Measurements from ENCODE around the gene TH.

The TH gene

DNA sequence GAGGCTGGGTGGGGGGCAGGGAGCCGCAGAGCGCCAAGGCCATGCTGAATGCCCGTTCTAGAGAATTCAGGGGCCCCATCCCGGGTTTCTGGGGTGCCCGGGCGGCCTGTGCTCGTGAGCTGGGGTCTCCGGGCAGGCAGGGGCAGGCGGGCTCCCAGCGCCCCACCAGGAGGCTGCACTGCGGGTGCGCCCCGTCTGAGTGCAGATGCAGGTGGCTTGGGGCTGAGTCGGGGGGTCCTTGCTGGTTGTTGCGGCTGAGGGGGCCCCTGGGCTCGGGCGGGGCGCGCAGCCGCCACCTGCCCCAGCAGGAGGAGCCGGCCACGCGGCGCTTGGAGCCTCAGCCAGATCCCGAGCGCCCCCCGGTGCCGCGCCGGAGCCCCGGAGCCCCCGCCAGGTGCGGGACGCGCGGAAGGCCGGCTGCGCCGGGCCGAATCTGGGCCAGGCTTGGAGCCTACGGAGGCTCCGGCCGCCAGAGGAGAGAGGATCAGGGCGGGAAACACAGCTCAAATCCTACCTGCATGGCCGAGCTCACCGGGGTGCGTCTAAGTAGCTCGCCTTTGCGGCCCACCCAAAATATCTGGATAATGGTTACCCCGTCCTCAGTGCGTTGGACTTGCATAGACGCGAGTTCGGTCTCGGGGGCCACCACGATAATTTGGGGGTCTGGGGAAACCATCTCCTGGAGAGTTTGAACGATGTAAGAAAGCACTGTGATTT lies 31.8 kb downstream of the TH start:
- H3K9me3 ChIP-seq (replicated peaks; ENCODE audit: low read length): no peaks in the 10 kb centered on the region
- H3K4me2 ChIP-seq (ENCODE audit: low read length): peak overlapping the region; percentile 65
- H3K36me3 ChIP-seq (ENCODE audit: insufficient read depth, low read length): no peaks in the 10 kb centered on the region
- H3K4me3 ChIP-seq (ENCODE audit: low read length): peak overlapping the region; percentile 42
- H3K27me3 ChIP-seq (ENCODE audit: control insufficient read depth, insufficient read depth, low read length): peaks cover 34% of the 10 kb centered on the region
- peaks cover 42% of the 10 kb centered on the region for H3K4me1 ChIP-seq (ENCODE audit: control insufficient read depth, insufficient read depth, low read length)
- H3K9ac ChIP-seq (ENCODE audit: low read depth, low read length): no peak overlapping the region

DNA sequence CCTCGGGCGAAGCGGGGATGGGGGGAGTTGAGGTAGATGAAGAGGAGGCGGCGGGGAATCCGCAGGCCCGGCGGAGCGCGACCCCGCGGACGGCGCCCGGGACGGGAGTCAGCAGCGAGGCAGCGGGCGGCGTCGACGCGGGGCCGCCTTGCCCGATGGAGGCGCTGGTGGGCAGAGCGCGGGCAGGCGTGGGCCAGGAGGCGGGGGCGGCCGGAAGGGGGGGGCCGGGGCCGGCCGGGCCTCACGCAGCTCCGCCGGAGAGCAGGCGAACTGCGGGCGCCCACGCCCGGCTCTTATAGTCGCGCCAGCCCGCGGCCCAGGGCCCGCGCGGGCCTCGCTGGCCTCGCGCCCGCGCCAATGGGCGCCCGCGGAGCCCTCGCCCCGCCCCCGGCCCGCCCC lies 32.5 kb downstream of the TH start, which contains the start of gene IGF2:
TSS of gene IGF2 (minus strand) at position 267 of the 399 bp plus-strand sequence. CDS start 3,866 bp downstream, outside the sequence.
- Histone ChIP-seq H3K4me1 (ENCODE audit: control insufficient read depth, insufficient read depth, low read length) (peaks cover 38% of the 10 kb centered on the region), H3K4me3 (ENCODE audit: low read length) (peak within 1 kb of the TSS; percentile 72), H3K27me3 (ENCODE audit: control insufficient read depth, insufficient read depth, low read length) (peaks cover 28% of the 10 kb centered on the region), H3K36me3 (ENCODE audit: insufficient read depth, low read length) (no peaks in the 10 kb centered on the region), H3K9ac (ENCODE audit: low read depth, low read length) (peak within 1 kb of the TSS; percentile 75), H3K9me3 (replicated peaks; ENCODE audit: low read length) (no peaks in the 10 kb centered on the region), H3K4me2 (ENCODE audit: low read length) (peak within 1 kb of the TSS; percentile 83)

DNA sequence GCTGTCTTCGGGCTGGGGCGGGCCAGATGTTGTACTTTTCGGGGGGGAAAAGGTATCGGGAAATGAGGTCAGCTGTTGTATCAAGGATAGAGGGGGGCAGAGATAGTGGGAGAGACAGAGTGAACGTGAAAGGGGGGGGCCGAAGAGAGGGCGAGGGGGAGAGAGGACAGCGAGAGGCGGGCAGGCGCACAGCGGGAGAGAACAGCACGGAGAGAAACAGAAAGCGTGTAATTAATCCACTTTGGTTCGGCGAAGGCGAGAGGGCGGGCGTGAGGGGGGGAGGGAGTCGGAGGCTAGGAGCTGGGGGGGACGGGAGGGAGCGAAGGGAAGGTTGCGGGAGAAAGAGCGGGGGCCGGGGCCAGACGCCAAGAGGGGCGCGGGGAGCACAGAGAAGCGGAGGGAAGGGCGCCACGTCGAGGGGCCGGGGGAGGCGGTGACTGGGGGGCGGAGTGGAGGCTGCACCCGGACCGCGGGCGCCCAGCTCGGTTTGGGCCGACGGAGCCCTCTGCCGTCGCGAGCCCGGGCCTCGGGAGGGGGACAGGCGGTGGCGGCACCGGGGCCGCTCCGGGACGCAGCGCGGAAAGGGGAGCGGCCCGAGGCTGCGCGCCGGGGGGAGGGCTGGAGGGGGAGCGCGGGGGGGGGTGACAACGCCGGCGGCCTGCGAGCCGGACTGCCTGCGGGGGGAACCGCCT lies 33.0 kb downstream of the TH start:
- H3K4me3 ChIP-seq (ENCODE audit: low read length): peak overlapping the region; percentile 72
- H3K4me1 ChIP-seq (ENCODE audit: control insufficient read depth, insufficient read depth, low read length): peaks cover 32% of the 10 kb centered on the region
- H3K27me3 ChIP-seq (ENCODE audit: control insufficient read depth, insufficient read depth, low read length): peaks cover 26% of the 10 kb centered on the region
- H3K9me3 ChIP-seq (replicated peaks; ENCODE audit: low read length): no peaks in the 10 kb centered on the region
- peak overlapping the region; percentile 83 for H3K4me2 ChIP-seq (ENCODE audit: low read length)
- peak overlapping the region; percentile 75 for H3K9ac ChIP-seq (ENCODE audit: low read depth, low read length)
- peaks cover under 1% of the 10 kb centered on the region for H3K36me3 ChIP-seq (ENCODE audit: insufficient read depth, low read length)

DNA sequence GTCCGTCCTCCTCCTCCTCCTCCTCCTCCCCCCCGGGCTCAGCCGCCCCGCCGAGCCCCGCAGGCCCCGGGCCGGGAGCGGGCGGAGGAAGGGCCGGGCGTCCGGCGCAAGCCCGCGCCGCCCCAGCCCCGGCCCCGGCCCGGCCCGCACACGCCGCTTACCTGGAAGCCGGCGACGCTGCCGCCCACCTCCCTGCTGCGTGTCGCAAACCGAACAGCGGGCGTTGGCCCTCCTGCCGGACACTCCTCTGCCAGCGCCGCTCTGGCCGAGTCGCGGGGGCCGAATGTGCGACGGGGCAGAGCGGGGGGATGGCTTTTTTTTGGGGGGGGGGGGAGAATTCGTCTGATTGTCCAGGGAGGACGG lies 33.6 kb downstream of the TH start:
- H3K9ac ChIP-seq (ENCODE audit: low read depth, low read length): peak overlapping the region; percentile 75
- peak overlapping the region; percentile 72 for H3K4me3 ChIP-seq (ENCODE audit: low read length)
- peaks cover 5% of the 10 kb centered on the region for H3K36me3 ChIP-seq (ENCODE audit: insufficient read depth, low read length)
- peaks cover 29% of the 10 kb centered on the region for H3K4me1 ChIP-seq (ENCODE audit: control insufficient read depth, insufficient read depth, low read length)
- peaks cover 22% of the 10 kb centered on the region for H3K27me3 ChIP-seq (ENCODE audit: control insufficient read depth, insufficient read depth, low read length)
- peak overlapping the region; percentile 83 for H3K4me2 ChIP-seq (ENCODE audit: low read length)
- no peaks in the 10 kb centered on the region for H3K9me3 ChIP-seq (replicated peaks; ENCODE audit: low read length)

DNA sequence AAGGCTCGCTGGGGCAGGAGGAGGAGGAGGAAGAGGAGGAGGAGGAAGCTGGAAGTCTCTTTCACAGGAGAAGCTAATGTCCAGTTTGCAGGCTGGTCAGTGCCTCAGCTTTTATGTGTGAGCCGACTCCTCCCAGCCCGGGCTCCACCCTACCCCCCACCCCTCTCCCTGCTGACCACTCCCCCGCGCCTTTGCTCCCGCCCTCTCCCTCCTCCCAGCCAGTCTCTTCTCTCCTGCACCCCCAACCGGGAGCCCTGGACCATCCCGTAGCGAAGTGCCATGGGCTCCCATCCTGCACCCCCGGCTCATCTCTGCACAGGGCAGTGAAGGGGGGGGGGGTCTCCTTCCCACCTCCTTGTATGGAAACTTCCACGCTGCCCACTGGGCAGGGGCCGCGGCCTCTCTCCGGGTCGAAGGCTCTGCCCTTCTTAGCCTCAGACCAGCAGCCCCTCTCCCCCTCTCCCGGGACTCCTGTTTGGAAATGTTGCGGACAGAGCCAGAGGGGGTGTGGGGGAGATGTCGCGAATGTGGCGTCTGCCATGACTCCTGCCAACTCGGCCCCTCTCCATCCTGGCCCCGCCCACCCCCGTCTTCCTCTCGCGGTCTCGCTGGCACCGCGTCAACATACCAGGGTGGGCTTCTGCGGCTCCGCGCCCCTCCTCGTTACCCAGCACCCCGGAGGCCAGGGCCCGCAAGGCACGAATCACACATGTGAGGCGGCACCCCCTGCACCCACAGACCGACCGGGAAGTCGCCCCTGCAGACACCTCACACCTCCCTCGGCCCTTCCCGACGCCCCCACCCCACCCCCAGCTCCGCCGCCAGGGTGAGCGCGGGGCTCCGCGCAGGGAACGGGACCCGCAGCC lies 34.2 kb downstream of the TH start:
- peak overlapping the region; percentile 83 for H3K4me2 ChIP-seq (ENCODE audit: low read length)
- H3K4me3 ChIP-seq (ENCODE audit: low read length): peak overlapping the region; percentile 72
- no peaks in the 10 kb centered on the region for H3K9me3 ChIP-seq (replicated peaks; ENCODE audit: low read length)
- H3K4me1 ChIP-seq (ENCODE audit: control insufficient read depth, insufficient read depth, low read length): peaks cover 22% of the 10 kb centered on the region
- peak overlapping the region; percentile 75 for H3K9ac ChIP-seq (ENCODE audit: low read depth, low read length)
- H3K27me3 ChIP-seq (ENCODE audit: control insufficient read depth, insufficient read depth, low read length): peaks cover 22% of the 10 kb centered on the region
- peaks cover 5% of the 10 kb centered on the region for H3K36me3 ChIP-seq (ENCODE audit: insufficient read depth, low read length)

DNA sequence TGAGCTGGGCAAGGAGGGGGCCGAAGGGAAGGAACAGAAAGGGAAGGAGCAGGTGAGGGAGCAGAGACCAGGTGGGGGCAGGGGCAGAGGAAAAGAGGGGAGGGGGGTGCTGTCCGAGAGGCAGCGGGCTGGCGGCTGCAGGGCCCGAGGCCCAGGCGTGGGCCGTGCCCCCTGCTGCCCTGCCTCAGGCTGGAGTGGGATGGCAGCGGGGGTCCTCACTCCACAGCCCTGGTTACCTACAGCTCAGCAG lies 34.7 kb downstream of the TH start:
- Histone ChIP-seq H3K4me3 (ENCODE audit: low read length) (peak overlapping the region; percentile 72), H3K27me3 (ENCODE audit: control insufficient read depth, insufficient read depth, low read length) (peaks cover 22% of the 10 kb centered on the region), H3K4me1 (ENCODE audit: control insufficient read depth, insufficient read depth, low read length) (peaks cover 17% of the 10 kb centered on the region), H3K9me3 (replicated peaks; ENCODE audit: low read length) (no peaks in the 10 kb centered on the region), H3K4me2 (ENCODE audit: low read length) (peak overlapping the region; percentile 83), H3K36me3 (ENCODE audit: insufficient read depth, low read length) (peaks cover 5% of the 10 kb centered on the region), H3K9ac (ENCODE audit: low read depth, low read length) (peak overlapping the region; percentile 26)

DNA sequence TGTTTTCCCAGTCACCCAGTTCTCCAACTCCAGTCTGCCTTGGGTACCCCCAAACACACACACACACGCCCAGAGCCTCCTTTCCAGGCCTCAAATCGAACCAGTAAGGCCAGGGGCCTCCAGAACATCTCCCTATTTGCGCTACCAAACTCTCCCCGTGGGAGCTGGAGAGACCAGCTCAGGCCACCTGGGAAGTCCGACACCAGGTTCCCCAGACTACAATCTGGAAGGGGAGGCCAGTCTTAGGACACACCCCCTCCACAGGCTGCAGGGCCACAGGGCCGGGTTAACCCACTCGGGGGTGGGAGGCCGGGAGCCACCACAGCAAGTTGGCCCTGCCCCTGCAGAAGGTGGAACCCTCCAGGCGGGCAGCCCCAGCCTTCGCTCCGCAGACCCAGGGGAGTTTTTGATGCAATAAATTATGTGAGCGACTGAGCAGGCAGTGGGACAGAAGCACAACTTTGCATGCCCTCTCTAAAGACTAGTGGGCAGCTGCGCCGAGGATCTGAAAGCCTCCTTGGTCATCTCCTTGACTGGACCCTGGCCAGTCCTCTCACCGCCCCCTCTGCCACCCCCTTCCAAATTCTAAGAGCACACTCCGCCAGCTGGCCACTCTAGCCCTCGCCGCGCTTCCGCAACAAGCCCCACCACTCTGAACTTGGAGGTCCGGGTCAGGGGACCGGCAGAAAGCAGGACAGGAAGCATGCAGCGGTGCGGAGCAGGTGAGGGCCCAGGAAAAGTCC lies 35.2 kb downstream of the TH start:
- peaks cover 5% of the 10 kb centered on the region for H3K36me3 ChIP-seq (ENCODE audit: insufficient read depth, low read length)
- peak overlapping the region; percentile 26 for H3K9ac ChIP-seq (ENCODE audit: low read depth, low read length)
- peaks cover 15% of the 10 kb centered on the region for H3K4me1 ChIP-seq (ENCODE audit: control insufficient read depth, insufficient read depth, low read length)
- peak overlapping the region; percentile 72 for H3K4me3 ChIP-seq (ENCODE audit: low read length)
- H3K27me3 ChIP-seq (ENCODE audit: control insufficient read depth, insufficient read depth, low read length): peaks cover 17% of the 10 kb centered on the region
- H3K9me3 ChIP-seq (replicated peaks; ENCODE audit: low read length): no peaks in the 10 kb centered on the region
- peak overlapping the region; percentile 83 for H3K4me2 ChIP-seq (ENCODE audit: low read length)

DNA sequence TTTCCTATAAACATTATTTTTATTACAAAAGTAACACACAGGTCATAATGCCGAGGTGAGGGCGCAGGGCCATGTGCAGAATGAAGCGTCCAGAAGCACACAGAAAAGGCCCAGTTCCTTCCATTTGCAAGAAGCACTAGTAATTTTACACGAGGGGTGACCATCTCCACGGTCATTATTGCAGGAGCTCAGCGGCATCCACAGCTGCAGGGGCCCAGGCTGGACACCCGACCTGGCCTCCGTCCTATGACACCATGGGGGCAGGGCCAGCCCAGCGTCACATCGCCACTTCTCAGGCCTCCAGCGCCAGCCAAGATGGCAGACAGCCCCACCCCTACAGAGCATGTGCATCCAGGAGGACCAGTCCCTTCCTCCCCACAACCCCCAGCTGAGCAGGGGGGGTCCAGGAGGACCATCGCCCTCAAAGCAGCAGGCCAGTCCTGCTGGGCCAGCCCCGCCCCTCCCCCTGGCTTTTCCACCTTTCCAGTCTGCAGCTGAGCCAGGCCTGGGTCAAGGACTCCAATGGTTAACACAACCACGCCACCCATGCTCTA lies 35.9 kb downstream of the TH start:
- H3K9ac ChIP-seq (ENCODE audit: low read depth, low read length): no peak overlapping the region
- no peaks in the 10 kb centered on the region for H3K9me3 ChIP-seq (replicated peaks; ENCODE audit: low read length)
- peaks cover 5% of the 10 kb centered on the region for H3K36me3 ChIP-seq (ENCODE audit: insufficient read depth, low read length)
- peaks cover 11% of the 10 kb centered on the region for H3K27me3 ChIP-seq (ENCODE audit: control insufficient read depth, insufficient read depth, low read length)
- H3K4me3 ChIP-seq (ENCODE audit: low read length): peak overlapping the region; percentile 72
- peaks cover 14% of the 10 kb centered on the region for H3K4me1 ChIP-seq (ENCODE audit: control insufficient read depth, insufficient read depth, low read length)
- H3K4me2 ChIP-seq (ENCODE audit: low read length): peak overlapping the region; percentile 83

DNA sequence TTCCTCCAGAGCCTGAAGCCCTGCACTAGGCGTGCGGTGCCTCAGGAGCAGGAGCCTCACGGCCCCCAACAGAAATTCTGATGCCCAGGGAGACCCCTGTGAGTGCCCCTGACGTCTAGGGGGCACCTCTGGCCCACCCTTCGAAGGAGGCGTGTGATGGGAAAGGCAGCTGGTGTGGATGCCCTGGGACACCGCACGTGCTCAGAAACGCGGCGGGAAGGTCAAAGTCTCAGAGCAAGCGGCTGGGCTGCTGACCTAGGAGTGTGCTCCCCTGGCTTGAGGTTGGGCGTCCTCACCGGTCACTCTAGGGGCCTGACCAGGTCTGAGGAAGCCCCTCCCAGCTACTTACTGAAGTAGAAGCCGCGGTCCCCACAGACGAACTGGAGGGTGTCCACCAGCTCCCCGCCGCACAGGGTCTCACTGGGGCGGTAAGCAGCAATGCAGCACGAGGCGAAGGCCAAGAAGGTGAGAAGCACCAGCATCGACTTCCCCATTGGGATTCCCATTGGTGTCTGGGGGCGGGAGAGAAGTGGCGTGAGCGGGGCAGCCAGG lies 36.5 kb downstream of the TH start:
- H3K27me3 ChIP-seq (ENCODE audit: control insufficient read depth, insufficient read depth, low read length): peaks cover 8% of the 10 kb centered on the region
- peaks cover 10% of the 10 kb centered on the region for H3K4me1 ChIP-seq (ENCODE audit: control insufficient read depth, insufficient read depth, low read length)
- no peak overlapping the region for H3K9ac ChIP-seq (ENCODE audit: low read depth, low read length)
- H3K4me2 ChIP-seq (ENCODE audit: low read length): peak overlapping the region; percentile 83
- H3K9me3 ChIP-seq (replicated peaks; ENCODE audit: low read length): no peaks in the 10 kb centered on the region
- peak overlapping the region; percentile 34 for H3K4me3 ChIP-seq (ENCODE audit: low read length)
- peaks cover 5% of the 10 kb centered on the region for H3K36me3 ChIP-seq (ENCODE audit: insufficient read depth, low read length)

DNA sequence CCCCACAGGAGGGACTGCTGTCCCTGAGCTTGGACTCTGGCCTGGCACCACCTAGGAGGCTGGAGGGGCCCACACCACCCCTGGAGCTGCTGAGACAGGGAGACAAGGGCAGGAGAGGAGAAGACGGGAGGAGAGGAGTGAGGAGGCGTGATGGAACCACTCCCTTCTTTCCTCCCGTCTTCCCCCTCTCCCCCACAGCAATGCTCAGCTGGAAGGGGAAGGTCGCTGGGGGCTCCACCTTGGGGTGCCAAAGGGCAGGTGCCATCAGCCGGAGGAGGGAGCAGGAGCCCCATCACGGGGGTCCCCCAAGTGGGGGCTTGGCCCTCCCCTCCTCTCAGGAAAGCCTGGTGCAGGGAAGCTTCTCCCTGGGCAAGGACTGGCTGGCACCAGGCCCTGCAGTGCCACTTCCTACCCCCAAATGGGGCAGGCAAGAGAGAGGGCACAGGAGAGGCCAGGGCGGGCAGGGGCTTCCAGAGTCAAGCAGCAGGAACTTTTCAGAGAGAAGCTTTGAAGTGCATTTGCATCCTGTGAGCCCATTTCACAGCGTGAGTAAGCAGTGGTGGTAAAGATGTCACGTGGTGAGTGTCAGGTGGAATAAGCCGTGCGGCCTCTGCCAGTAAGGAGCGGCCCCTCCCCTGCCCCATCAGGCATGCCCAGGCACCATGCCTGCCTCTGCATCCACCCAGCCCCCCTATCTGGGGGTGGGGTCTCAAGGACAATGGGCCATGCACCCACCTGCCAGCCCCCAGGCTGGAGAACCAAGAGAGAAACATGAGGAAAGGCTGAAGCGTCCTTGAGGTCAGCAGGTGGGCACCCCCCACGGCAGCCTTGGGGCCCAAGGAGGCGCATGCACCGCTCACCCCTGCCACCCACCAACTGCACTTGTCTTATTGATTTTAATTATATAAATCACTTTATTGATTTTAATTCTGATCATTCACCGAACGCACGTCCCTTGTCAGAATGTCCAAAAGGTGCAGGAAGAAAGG lies 37.3 kb downstream of the TH start:
- Histone ChIP-seq H3K9ac (ENCODE audit: low read depth, low read length) (no peak overlapping the region), H3K4me3 (ENCODE audit: low read length) (no peak overlapping the region), H3K27me3 (ENCODE audit: control insufficient read depth, insufficient read depth, low read length) (peaks cover 3% of the 10 kb centered on the region)

More for the DNA sequence above, 37.3 kb downstream of the TH start:
- no peaks in the 10 kb centered on the region for H3K9me3 ChIP-seq (replicated peaks; ENCODE audit: low read length)
- H3K4me1 ChIP-seq (ENCODE audit: control insufficient read depth, insufficient read depth, low read length): peaks cover 10% of the 10 kb centered on the region
- peak overlapping the region; percentile 83 for H3K4me2 ChIP-seq (ENCODE audit: low read length)
- H3K36me3 ChIP-seq (ENCODE audit: insufficient read depth, low read length): peaks cover 5% of the 10 kb centered on the region
